GM21737 (cell line): ENCODE measurements around the gene BIK.
A peak's percentile ranks its signal among the peaks of the same experiment; 100 is the strongest.
"Not testable (repeated sequence)": the region's sequence is repeated elsewhere in the genome, so short reads cannot be mapped to it uniquely, and the experiment has no call there.

Source experiments
- ATAC-seq: cut with Tn5 transposase; IDR thresholded peaks from one replicate; pipeline ENCODE4 v1.9.1; 2021; ENCODE audit warnings: mild to moderate bottlenecking, moderate library complexity; ENCODE audit not compliant: unreplicated experiment

Gene BIK

DNA sequence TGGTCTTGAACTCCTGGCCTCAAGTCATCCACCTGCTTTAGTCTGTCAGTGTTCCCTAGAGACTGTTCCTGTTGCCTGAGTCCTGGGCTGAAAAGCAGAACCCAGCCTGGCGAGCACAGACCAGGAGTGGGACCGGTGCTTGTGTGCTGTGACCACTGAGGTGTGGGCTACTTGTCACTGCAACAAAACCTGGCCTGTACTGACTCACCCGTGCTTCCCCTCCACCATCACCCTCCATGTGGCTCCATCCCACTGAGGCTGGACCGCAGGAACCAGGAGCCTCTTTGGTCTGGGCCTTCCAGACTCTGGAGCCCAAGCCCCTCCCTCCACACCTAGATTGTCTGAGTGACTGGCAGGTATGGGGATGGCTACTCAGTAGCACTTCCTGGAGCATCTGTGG, 24.0 kb downstream of the BIK start:
- ATAC-seq, result no peak

DNA sequence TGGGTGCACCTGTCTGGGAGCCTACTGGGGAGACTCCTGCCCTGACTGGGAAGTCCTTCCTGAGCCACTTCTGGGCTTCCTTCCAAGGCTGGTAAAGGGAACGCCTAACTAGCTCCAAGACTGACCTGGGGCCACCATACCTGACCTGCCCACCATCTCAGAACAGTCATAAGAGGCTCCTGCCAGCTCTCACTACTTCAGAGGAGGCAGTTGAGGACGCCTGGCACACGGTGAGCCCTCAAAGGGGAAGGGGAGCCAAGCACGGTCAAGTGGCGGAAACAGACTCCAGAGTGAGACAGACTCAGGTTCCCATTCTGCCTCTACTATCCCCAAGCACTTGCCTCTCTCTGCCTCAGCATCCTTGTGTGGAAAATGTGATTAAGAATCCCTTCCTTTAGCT, 25.0 kb downstream of the BIK start:
- no peak for ATAC-seq

GRCh38 chr22:43136255-43136654, 25.7 kb downstream of the BIK start:
- ATAC-seq, result no peak

DNA sequence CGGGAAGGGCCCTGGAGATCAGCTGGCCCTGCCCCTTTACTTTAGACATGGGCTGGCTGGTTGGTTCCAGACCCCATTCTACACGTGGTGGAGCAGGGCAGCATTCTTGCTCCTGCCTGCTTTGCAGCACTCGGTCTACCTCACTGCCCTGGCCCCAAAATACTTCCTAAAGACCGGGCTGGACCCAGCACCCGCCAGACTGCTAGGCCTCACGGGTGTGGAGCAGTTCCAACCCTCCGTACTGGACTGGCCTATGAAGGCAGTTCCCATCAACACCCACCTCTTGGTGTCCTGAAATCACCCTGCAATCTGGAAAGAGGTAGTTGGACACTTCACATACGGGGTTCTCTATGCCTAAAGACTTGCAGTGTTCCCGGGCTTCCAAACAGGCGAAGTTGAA, 26.3 kb downstream of the BIK start:
- no peak for ATAC-seq

DNA sequence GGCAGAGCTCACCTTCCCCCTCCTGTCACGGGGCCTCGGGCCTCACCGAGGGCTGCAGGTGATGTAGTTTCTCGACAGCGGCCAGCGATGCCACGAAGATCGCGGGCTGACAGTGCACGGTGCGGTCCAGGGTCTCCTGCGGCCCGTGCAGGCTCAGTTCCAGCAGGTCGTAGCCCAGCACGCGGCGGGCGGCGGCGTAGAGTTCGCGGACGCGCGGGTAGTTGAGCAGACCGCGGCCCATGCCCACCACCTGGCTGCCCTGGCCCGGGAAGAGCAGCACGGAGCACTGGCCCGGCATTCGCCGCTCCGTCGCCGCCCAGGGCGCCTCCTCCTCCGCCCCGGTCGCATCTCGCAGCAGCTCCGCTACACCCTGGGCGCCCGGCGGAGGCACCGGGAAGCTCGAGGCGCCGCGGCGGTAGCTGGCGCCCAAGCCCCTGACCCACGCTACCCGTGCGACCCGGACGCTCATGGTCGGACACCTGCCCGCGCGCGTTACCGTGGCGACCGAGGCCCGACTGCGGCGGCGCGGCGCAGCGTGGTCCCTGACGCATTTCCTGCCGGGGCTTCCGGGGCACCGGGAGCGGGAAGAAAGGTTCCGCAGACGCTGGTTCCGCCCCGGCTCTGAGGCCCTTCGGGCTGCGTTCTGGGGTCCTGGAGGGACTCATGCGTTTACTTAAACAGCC, 32.5 kb downstream of the BIK start, which contains the start of gene MCAT:
TSS of gene MCAT (minus strand) at position 519 of the 683 bp plus-strand sequence. CDS start at position 469, 50 bp downstream.
- ATAC-seq, result peak; percentile 83

DNA sequence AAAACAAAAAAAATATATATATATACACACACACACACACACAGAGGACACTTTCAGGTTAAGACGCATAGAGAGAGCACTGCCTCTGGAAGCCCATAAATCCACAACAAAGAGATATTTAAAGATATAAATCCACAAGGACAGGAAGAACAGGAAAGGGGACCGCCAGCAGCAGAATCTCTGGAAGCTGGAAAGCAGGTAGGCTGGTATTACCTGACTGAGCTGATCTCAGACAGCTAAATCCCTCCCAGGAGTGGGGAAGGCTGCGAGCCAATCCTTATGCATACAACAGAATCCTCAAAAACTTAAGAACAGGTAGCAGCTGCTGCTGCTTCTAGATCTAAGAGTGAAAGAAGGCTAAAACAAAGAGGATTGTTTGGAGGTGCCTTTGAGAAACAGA, 34.4 kb downstream of the BIK start:
- no peak for ATAC-seq

DNA sequence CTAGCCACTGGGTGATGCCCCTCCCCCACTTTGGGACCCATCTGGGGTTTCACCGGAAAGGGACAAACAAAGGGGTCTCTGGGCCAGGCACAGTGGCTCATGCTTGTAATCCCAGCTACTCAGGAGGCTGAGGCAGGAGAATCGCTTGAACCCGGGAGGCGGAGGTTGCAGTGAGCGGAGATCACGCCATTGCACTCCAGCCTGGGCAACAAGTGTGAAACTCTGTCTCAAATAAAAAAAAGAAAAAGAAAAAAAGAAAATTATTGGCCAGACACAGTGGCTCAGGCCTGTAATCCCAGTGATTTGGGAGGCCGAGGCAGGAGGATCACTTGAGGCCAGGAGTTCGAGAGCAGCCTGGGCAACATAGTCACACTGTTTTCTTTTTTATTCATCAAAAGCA, 34.8 kb downstream of the BIK start:
- not testable (repeated sequence) for ATAC-seq

DNA sequence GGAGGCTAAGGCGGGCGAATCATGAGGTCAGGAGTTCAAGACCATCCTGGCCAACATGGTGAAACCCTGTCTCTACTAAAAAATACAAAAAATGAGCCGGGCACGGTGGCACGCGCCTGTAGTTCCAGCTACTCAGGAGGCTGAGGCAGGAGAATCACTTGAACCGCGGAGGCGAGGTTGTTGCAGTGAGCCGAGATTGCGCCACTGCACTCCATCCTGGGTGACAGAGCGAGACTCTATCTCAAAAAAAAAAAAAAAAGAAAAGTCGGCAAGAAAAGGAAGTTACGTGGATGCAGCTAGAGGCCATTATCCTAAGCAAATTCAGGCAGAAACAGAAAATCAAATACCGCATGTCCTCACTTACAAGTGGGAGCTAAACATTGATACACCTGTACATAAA, 35.8 kb downstream of the BIK start:
- ATAC-seq, result not testable (repeated sequence)

GRCh38 chr22:43147821-43148220, 37.3 kb downstream of the BIK start:
- no peak for ATAC-seq

GRCh38 chr22:43148581-43148980, 38.0 kb downstream of the BIK start:
- no peak for ATAC-seq

GRCh38 chr22:43150731-43151206, 40.2 kb downstream of the BIK start:
- ATAC-seq, result no peak

- ATAC-seq, result no peak
Measured at GRCh38 chr22:43151251-43152002, 40.9 kb downstream of the BIK start, which contains the start of gene TSPO. TSPO (plus strand) TSS chr22:43151559; CDS start chr22:43159239, 7,680 bp downstream.

GRCh38 chr22:43152003-43152356, 41.4 kb downstream of the BIK start:
- ATAC-seq, result no peak

DNA sequence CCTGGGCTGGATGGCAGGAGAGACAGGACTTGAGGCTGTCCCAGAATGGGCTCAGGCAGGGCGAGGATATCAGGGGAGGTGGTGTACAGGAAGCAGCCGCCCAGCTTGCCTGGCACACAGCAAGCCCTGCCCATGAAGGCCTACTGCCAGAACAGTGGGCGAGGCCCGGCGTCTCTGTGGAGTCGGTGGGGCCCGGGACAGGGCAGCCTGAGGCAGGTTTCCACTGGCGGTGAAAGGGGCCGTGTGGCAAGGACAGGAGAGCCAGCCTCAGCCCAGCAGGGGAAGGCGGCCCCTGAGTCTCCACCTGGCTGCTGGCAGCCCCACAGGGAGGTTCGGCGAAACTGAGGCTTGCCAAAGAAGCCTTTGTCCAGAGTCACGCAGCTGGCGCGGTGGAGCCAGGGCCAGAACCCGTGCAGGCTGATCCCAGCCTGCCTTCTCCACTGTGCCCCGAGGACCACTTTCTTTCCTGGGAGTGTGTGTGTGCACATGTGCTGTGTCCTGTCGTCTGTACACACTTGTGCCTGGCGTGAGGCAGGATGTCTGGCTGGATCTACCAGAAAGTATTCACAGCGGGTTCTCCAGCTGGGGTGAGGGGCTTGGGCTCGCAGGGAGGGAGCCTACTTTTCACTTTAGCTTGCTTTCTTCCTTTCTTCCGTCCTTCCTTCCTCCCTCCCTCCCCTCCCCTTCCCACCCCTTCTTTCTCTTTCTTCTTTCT, 42.0 kb downstream of the BIK start:
- ATAC-seq, result no peak

- ATAC-seq, result no peak
Measured at GRCh38 chr22:43153899-43154298, 43.3 kb downstream of the BIK start.

DNA sequence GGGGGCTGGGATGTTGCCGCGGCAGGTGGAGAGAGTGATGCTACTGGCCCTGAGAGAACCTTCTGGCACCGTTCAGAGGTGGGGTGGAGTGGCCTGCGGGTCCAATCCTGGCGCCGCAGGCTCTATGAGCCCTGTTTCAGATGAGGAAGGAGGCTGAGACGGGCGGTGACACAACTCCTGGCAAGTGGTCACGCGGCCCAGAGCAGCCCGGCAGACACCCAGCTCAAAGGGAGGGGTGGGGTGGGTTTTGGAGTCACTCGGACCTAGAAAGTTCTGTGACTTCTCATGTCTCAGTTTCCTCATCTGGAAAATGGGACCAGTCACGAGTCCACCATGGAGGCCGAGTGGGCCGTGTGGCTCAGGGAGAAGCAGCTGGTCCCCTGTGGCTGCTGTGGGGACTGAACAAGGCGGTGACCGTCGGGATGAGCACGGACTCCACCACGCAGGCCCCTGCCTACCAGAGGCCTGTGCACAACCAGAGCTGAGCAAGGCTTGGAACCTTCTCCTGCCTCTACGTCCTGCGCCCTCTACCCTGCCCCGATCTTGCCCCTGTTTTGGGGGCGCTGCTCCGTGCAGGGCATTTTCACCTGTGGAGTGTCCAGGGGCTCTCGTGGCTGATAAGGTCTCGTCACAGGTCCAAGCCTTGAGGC, 44.5 kb downstream of the BIK start:
- no peak for ATAC-seq

DNA sequence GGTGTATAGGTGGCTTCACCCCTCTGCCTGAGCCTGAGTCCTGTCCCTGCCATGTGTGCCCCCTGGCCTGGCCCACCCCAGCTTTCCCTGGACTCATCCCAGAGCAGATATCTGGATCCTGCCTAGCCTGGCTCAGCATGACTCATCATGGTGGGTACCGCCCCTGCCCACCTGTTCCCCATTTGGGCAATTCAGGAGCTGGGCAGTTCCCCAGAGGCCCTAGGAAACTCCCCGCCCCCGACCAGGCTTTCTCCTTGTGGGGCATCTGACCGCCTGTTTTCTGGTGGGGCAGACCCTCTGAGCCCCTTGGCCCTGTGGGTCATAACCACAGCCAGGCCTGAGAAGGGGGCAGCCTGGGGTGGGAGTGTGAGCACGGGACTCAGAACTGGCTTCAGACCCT, 45.2 kb downstream of the BIK start:
- ATAC-seq, result no peak

- no peak for ATAC-seq
Measured at GRCh38 chr22:43156413-43156812, 45.9 kb downstream of the BIK start.

DNA sequence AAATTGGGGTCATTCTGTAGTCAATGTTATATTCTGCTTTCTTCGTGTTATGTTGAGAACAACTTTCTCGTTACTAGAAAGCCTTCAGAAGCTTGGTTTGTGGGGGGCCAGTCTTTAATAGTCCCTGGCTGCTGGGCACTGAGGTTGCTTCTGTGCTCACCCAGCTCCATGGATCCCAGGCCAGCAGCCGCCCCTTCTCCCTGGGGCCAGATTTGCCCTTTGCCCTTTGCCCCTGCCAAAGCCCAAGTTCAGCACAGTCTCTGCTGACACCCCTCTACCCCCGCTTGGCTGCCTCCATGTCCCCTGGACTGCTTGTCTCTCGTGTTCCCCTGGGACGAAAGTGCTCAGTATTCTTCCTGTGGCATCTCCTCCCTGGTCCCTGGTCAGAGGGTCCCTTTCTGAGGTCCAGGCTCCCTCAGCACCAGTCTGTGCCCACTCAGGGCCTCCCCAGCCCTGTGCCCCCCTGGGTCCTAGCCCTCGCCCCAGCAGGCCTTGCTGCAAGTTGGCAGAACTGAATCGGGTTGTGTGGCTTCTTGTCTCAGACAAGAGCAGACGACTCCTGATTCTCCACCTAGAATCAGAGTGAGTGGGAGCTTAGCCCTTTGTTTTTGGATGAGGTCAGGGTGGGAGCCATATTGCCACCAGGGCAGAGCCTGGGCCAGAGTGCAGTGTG, 47.5 kb downstream of the BIK start:
- ATAC-seq, result no peak

GRCh38 chr22:43158778-43159483, 48.4 kb downstream of the BIK start:
- ATAC-seq, result no peak
